ENCODE measurements around the gene KLHL29. TPM values are rescaled to one million over a fixed set of nuclear protein-coding genes. Genes with fewer than 3 reads are reported as not detected.

KLHL29 gene
- total and polyA plus RNA-seq, 2 of the 13 experiments (the other 11 are each of a cell fraction or from before 2014, with no cell fraction given): 0.01 TPM; not detected in 1

GRCh38 chr2:23520256-23520655 is 135.3 kb downstream of the KLHL29 start (continued):
- 0 out of 2 replicates have a peak, but pooled peaks have one; percentile 39 for TF ChIP-seq SOX13 (IDR thresholded peaks at IDR 0.05)
- peak in 1 of 2 experiments; percentile 95; a peak in 2 of 4 replicates for TF ChIP-seq SOX13 (CRISPR knock-in tag; conservative IDR thresholded peaks at IDR 0.05 in 1 of 2, IDR thresholded peaks at IDR 0.05 in 1 of 2)
- no peak for TF ChIP-seq JUND (CRISPR knock-in tag; IDR thresholded peaks at IDR 0.05)
- peak; percentile 21; the same call in 1 of the 2 replicates for TF ChIP-seq ZNF746 (CRISPR knock-in tag; IDR thresholded peaks at IDR 0.05)
- TF ChIP-seq ZBED4 (CRISPR knock-in tag; IDR thresholded peaks at IDR 0.05; ENCODE audit: borderline replicate concordance): peak; percentile 80; the same call in 1 of the 2 replicates
- TF ChIP-seq POLR2AphosphoS5 (IDR thresholded peaks at IDR 0.05; ENCODE audit: low read depth, low read length): no peak
- 0 out of 2 replicates have a peak, but pooled peaks have one; percentile 45 for TF ChIP-seq ZNF430 (CRISPR knock-in tag; IDR thresholded peaks at IDR 0.05)
- no peak for TF ChIP-seq ZNF224 (CRISPR knock-in tag; IDR thresholded peaks at IDR 0.05)
- TF ChIP-seq SP5 (CRISPR knock-in tag; IDR thresholded peaks at IDR 0.05; ENCODE audit: borderline replicate concordance, low read depth): peak; percentile 64; the same call in 1 of the 2 replicates
- no peak for TF ChIP-seq HIC2 (CRISPR knock-in tag; IDR thresholded peaks at IDR 0.05; ENCODE audit: low read depth)
- no peak for TF ChIP-seq SAFB2 (CRISPR knock-in tag; IDR thresholded peaks at IDR 0.05; ENCODE audit: borderline replicate concordance, low read depth)
- TF ChIP-seq NFIB (CRISPR knock-in tag; IDR thresholded peaks at IDR 0.05; ENCODE audit: borderline replicate concordance): no peak
- 0 out of 2 replicates have a peak, but pooled peaks have one; percentile 28 for TF ChIP-seq KDM1A (CRISPR knock-in tag; IDR thresholded peaks at IDR 0.05)
- no peak for TF ChIP-seq ZNF501 (CRISPR knock-in tag; IDR thresholded peaks at IDR 0.05)
- no peak for TF ChIP-seq ZNF235 (CRISPR knock-in tag; IDR thresholded peaks at IDR 0.05; ENCODE audit: borderline replicate concordance)
- peak; percentile 98 for TF ChIP-seq NR2F6 (IDR thresholded peaks at IDR 0.05)
- peak; percentile 99 for TF ChIP-seq NR2F6 (CRISPR knock-in tag; IDR thresholded peaks at IDR 0.05)
- no peak for TF ChIP-seq HOXA9 (CRISPR knock-in tag; IDR thresholded peaks at IDR 0.05; ENCODE audit: borderline replicate concordance)
- peak; percentile 88 for TF ChIP-seq SOX5 (CRISPR knock-in tag; IDR thresholded peaks at IDR 0.05; ENCODE audit: borderline replicate concordance)
- no peak for TF ChIP-seq SMAD3 (CRISPR knock-in tag; IDR thresholded peaks at IDR 0.05)
- TF ChIP-seq ZFX (CRISPR knock-in tag; IDR thresholded peaks at IDR 0.05; ENCODE audit: low read depth): peak; percentile 38; the same call in 1 of the 2 replicates
- no peak for TF ChIP-seq NFYC (CRISPR knock-in tag; IDR thresholded peaks at IDR 0.05)
- peak; percentile 54; the same call in 1 of the 2 replicates for TF ChIP-seq MEIS2 (CRISPR knock-in tag; IDR thresholded peaks at IDR 0.05)
- no peak for TF ChIP-seq RBAK (CRISPR knock-in tag; IDR thresholded peaks at IDR 0.05)
- no peak for TF ChIP-seq ZFP36 (IDR thresholded peaks at IDR 0.05; ENCODE audit: borderline replicate concordance, low read depth, low read length, partially characterized antibody)
- peak; percentile 40; the same call in 1 of the 2 replicates for TF ChIP-seq THRA (CRISPR knock-in tag; IDR thresholded peaks at IDR 0.05; ENCODE audit: borderline replicate concordance)

Data from HepG2 (cell line).